Vagina (tissue), 2 donors: ENCODE data around the gene RASGRP2. TPM values are rescaled to one million over a fixed set of nuclear protein-coding genes. Genes with fewer than 3 reads are reported as not detected.

Source experiments
- DNase-seq, 2 donors: peaks; one replicate each; pipeline ENCODE4 v3.0.0-alpha.2; 2017; ENCODE audit errors: extremely low spot score in 2 of 2
- H3K27ac ChIP-seq: fragments of 200-600 bp; sonication (generic); one replicate; pipeline ENCODE4 v1.5.1; 2019
- H3K27me3 ChIP-seq: fragments of 200-600 bp; sonication (generic); one replicate; pipeline ENCODE4 v1.5.1; 2019
- H3K36me3 ChIP-seq, 2 donors: fragments of 200-600 bp; sonication (generic); one replicate each; pipeline ENCODE4 v1.5.1; 2017 to 2019
- H3K4me1 ChIP-seq: fragments of 200-600 bp; sonication (generic); one replicate; pipeline ENCODE4 v1.5.1; 2019
- H3K4me3 ChIP-seq, 2 donors: fragments of 200-600 bp; sonication (generic); 1 replicate in 1 of 2; 2 replicates in 1 of 2; pipeline ENCODE4 v1.5.1; 2016 to 2019
- H3K9me3 ChIP-seq: fragments of 200-600 bp; sonication (generic); one replicate; pipeline ENCODE4 v1.5.1; 2019
- CTCF ChIP-seq, 3 experiments: fragments of 450-650 bp in 2 of 3; fragments of 200-600 bp in 1 of 3; sonication (generic) in 1 of 3; IDR thresholded peaks; one replicate each; pipeline ENCODE4 v1.5.1; 2017 to 2019; ENCODE audit warnings: antibody characterized with exemption in 3 of 3, mild to moderate bottlenecking in 2 of 3, moderate library complexity in 2 of 3
- POLR2A ChIP-seq, 2 donors: fragments of 450-650 bp; IDR thresholded peaks; one replicate each; pipeline ENCODE4 v1.6.1; 2017; ENCODE audit warnings: antibody characterized with exemption in 2 of 2, mild to moderate bottlenecking in 2 of 2, moderate library complexity in 2 of 2
- POLR2AphosphoS5 ChIP-seq, 2 donors: sonication (generic); formaldehyde crosslinking; IDR thresholded peaks; one replicate each; pipeline ENCODE4 v1.9.0; 2017; ENCODE audit warnings: antibody characterized with exemption in 2 of 2, mild to moderate bottlenecking in 2 of 2, low read depth in 1 of 2; ENCODE audit not compliant: insufficient read depth in 1 of 2
- intact Hi-C: fragments of 100-400 bp; cut with DNase I; formaldehyde crosslinking; loops from one replicate; pipeline ENCODE4 v1.15.1; 2023
- total RNA-seq: library from RNA; depleted of rRNA; stranded (reverse); fragments of >200 nt; gene quantifications from one replicate; pipeline ENCODE4 v1.2.3, GENCODE V29; 2016

RASGRP2 gene
- total RNA-seq, 1 donor from 2014 or later = 27.5 TPM

DNA sequence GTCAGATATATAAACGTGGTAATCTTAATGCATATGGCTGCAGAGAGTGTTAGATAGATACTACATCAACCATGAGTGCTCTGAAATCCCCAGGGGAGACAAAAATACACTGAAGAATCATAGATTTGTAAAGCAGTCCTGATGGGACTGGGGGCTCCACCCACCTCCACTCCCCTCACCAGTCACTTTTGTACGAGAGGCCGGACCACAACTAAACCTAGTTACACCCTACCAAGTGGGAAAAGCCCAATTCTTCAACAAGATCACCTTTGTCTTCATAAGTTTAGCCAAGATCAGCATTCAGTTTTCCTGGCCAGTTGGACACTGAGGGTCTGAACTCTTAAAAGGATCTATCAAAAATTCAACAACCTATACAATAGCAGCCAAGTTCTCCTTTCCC is 32.9 kb upstream of the RASGRP2 start:
- H3K27me3 ChIP-seq = no peaks in the 10 kb centered on the region
- peak overlapping the region; percentile 87 to 99 for H3K4me3 ChIP-seq
- TF ChIP-seq POLR2A (IDR thresholded peaks at IDR 0.05) = no peak
- no peak for TF ChIP-seq POLR2AphosphoS5 (IDR thresholded peaks at IDR 0.05; ENCODE audit: insufficient read depth in 1 of 2, low read depth in 1 of 2)
- TF ChIP-seq CTCF (IDR thresholded peaks at IDR 0.05) = no peak
- H3K27ac ChIP-seq = peak overlapping the region; percentile 78
- DNase-seq = no peak
- H3K36me3 ChIP-seq = peaks cover 0 to 47% of the 10 kb centered on the region in 2 donors
- no peaks in the 10 kb centered on the region for H3K9me3 ChIP-seq
- H3K4me1 ChIP-seq = peaks cover 63% of the 10 kb centered on the region
- intact Hi-C loops = loop anchor here (5.0 kb wide), 1 partner anchor 35 kb away; the partner anchor contains the start of gene RASGRP2

DNA sequence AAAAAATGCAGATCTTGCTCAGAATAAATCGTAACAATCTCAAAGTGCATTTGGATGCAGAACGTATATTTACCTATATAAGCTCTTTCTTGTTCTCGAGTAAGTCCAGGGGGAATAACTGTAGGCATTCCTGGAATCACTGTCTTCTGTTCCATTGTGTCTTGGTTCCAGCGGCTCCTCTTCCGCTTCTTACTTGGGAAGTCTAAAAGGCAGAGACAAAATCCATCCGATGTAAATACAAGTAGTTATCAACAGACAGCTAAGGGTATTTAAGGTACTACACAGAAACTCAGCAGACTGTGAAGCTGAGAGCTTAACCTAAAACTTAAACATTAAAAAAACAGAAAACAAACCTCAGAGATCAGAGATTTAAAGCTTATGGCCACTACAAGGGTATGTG is 32.5 kb upstream of the RASGRP2 start:
- Histone ChIP-seq H3K27me3 (no peaks in the 10 kb centered on the region), H3K27ac (no peak overlapping the region), H3K4me3 (peak overlapping the region; percentile 87 to 99), H3K36me3 (peaks cover 0 to 50% of the 10 kb centered on the region in 2 donors), H3K4me1 (peaks cover 66% of the 10 kb centered on the region), H3K9me3 (no peaks in the 10 kb centered on the region)
- intact Hi-C loops = loop anchor here (5.0 kb wide), 1 partner anchor 34 kb away; the partner anchor contains the start of gene RASGRP2
- no peak for TF ChIP-seq CTCF (IDR thresholded peaks at IDR 0.05)
- no peak for DNase-seq

- Histone ChIP-seq H3K27me3 (no peaks in the 10 kb centered on the region), H3K27ac (no peak overlapping the region), H3K36me3 (peaks cover 7 to 73% of the 10 kb centered on the region in 2 donors), H3K4me3 (no peak overlapping the region), H3K9me3 (no peaks in the 10 kb centered on the region), H3K4me1 (peaks cover 58% of the 10 kb centered on the region)
- TF ChIP-seq POLR2A (IDR thresholded peaks at IDR 0.05) (no peak), CTCF (IDR thresholded peaks at IDR 0.05) (no peak), POLR2AphosphoS5 (IDR thresholded peaks at IDR 0.05; ENCODE audit: insufficient read depth in 1 of 2, low read depth in 1 of 2) (no peak)
- no peak for DNase-seq
- intact Hi-C loops = no loop called here
These were observed 30.2 kb upstream of the RASGRP2 start for GRCh38 chr11:64774144-64774543.

GRCh38 chr11:64772303-64773018 is 28.5 kb upstream of the RASGRP2 start:
- peaks cover 57% of the 10 kb centered on the region for H3K4me1 ChIP-seq
- no peak overlapping the region for H3K27ac ChIP-seq

More at GRCh38 chr11:64772303-64773018, 28.5 kb upstream of the RASGRP2 start:
- no peak for DNase-seq
- no peak overlapping the region for H3K4me3 ChIP-seq
- intact Hi-C loops = no loop called here
- H3K9me3 ChIP-seq = no peaks in the 10 kb centered on the region
- H3K27me3 ChIP-seq = no peaks in the 10 kb centered on the region
- TF ChIP-seq POLR2A (IDR thresholded peaks at IDR 0.05) (no peak), CTCF (IDR thresholded peaks at IDR 0.05) (no peak), POLR2AphosphoS5 (IDR thresholded peaks at IDR 0.05; ENCODE audit: insufficient read depth in 1 of 2, low read depth in 1 of 2) (no peak)
- peaks cover 12 to 89% of the 10 kb centered on the region in 2 donors for H3K36me3 ChIP-seq
